Natural killer cell (primary cell): ENCODE measurements around the gene LRRC70. TPM values are rescaled to one million over a fixed set of nuclear protein-coding genes. Genes with fewer than 3 reads are reported as not detected.
A peak's percentile ranks its signal among the peaks of the same experiment; 100 is the strongest.

ENCODE experiments used
- ATAC-seq, 3 donors: fragments of 150-1000 bp in 2 of 3; fragments of 200-7000 bp in 1 of 3; cut with Tn5 transposase; 1 replicate in 1 of 3; 2 replicates in 2 of 3; pipeline ENCODE4 v1.10.0; 2021; ENCODE audit warnings: mild to moderate bottlenecking in 2 of 3, moderate library complexity in 2 of 3
- DNase-seq, 2 donors: peaks; one replicate each; pipeline versions ENCODE4 v3.0.0 to v3.0.0-alpha.2; 2013 to 2021; ENCODE audit warnings: mixed read lengths in 1 of 2
- H3K27ac ChIP-seq: one replicate; pipeline ENCODE4 v1.5.1; 2013; ENCODE audit warnings: mild to moderate bottlenecking, low read length
- H3K27me3 ChIP-seq: one replicate; pipeline ENCODE4 v1.6.1; 2013; ENCODE audit warnings: low read length; ENCODE audit not compliant: control insufficient read depth, insufficient read depth
- H3K36me3 ChIP-seq: one replicate; pipeline ENCODE4 v1.6.1; 2013; ENCODE audit warnings: low read length; ENCODE audit not compliant: control insufficient read depth, insufficient read depth
- H3K4me1 ChIP-seq: one replicate; pipeline ENCODE4 v1.6.1; 2013; ENCODE audit warnings: low read length; ENCODE audit not compliant: control insufficient read depth, insufficient read depth
- H3K4me3 ChIP-seq: one replicate; pipeline ENCODE4 v1.5.1; 2013; ENCODE audit warnings: low read length
- H3K9me3 ChIP-seq: one replicate; pipeline ENCODE4 v1.6.1; 2013; ENCODE audit warnings: low read length; ENCODE audit not compliant: control insufficient read depth, insufficient read depth
- H3K27ac Mint-ChIP-seq, 2 donors: one replicate each; pipeline ENCODE4 v1.8.0; 2022; ENCODE audit warnings: mild to moderate bottlenecking in 2 of 2, mixed read lengths in 2 of 2, moderate library complexity in 1 of 2
- H3K27me3 Mint-ChIP-seq, 2 donors: one replicate each; pipeline ENCODE4 v1.8.0; 2022; ENCODE audit warnings: low read depth in 2 of 2, mixed read lengths in 2 of 2
- H3K36me3 Mint-ChIP-seq: one replicate; pipeline ENCODE4 v1.8.0; 2022; ENCODE audit warnings: mixed read lengths
- H3K4me1 Mint-ChIP-seq, 2 donors: one replicate each; pipeline ENCODE4 v1.8.0; 2022; ENCODE audit warnings: mixed read lengths in 2 of 2
- H3K4me3 Mint-ChIP-seq: one replicate; pipeline ENCODE4 v1.8.0; 2022; ENCODE audit warnings: mild to moderate bottlenecking, moderate library complexity, mixed read lengths
- H3K9me3 Mint-ChIP-seq, 2 donors: one replicate each; pipeline ENCODE4 v1.8.0; 2022; ENCODE audit warnings: mixed read lengths in 2 of 2
- WGBS: methylation state at CpG from one replicate; pipeline ENCODE4 v1.1.7; 2013; ENCODE audit warnings: missing lambda C conversion rate; ENCODE audit not compliant: insufficient coverage; 5-methylcytosine and 5-hydroxymethylcytosine counted together
- intact Hi-C: fragments of 100-400 bp; cut with micrococcal nuclease; formaldehyde crosslinking; loops from one replicate; pipeline ENCODE4 v1.14.2; 2022
- total RNA-seq, 4 donors: library from RNA; stranded (reverse); fragments of 120-200 nt in 1 of 4; gene quantifications; one replicate each; pipeline versions ENCODE4 v1.2.3 to v1.2.4, GENCODE V29; 2013 to 2022
- TF ChIP-seq, protein P1 (sequence below): fragments of 200-600 bp; IDR thresholded peaks from one replicate; pipeline ENCODE4 v1.8.0; 2022; ENCODE audit warnings: antibody characterized with exemption

Gene LRRC70
- total RNA-seq, 3 donors from 2014 or later (not counting 1 experiment from before 2014, with no cell fraction given) = 17.6 to 29.5 (median 21.2) TPM

DNA sequence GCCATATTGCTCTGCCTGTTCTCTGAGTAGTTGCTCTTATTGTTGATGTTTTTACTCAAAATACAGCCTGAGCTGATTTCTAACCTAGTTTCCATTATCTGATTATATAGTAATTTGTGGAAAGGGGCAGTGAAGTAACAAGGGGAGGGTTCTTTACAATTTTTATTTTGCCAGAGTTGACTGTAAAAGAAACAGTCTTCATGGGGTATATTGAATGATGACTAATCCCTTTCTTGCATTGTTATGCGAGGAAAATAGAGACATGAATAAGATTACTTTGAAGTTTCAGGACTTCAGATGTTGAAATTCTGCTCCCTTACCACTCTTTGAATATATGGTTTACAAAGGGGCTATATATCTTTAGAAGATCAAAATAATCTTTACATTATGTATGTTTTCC is 9.1 kb upstream of the LRRC70 start:
- Histone ChIP-seq H3K27me3 (no peaks in the 10 kb centered on the region), H3K27ac (no peak overlapping the region), H3K9me3 (peaks cover 13% of the 10 kb centered on the region), H3K36me3 (no peaks in the 10 kb centered on the region), H3K4me3 (no peak overlapping the region), H3K4me1 (peaks cover 5% of the 10 kb centered on the region)
- H3K36me3 Mint-ChIP-seq = peaks cover 26% of the 10 kb centered on the region
- WGBS = no CpG with 5 or more reads among the region's 1 CpG
- intact Hi-C loops = no loop called here
- H3K4me3 Mint-ChIP-seq = no peak overlapping the region
- peaks cover 14 to 16% of the 10 kb centered on the region in 2 donors for H3K4me1 Mint-ChIP-seq
- H3K9me3 Mint-ChIP-seq = peaks cover 3 to 5% of the 10 kb centered on the region in 2 donors
- H3K27me3 Mint-ChIP-seq = no peaks in the 10 kb centered on the region
- H3K27ac Mint-ChIP-seq = no peak overlapping the region
- DNase-seq = no peak
- TF ChIP-seq, protein P1, sequence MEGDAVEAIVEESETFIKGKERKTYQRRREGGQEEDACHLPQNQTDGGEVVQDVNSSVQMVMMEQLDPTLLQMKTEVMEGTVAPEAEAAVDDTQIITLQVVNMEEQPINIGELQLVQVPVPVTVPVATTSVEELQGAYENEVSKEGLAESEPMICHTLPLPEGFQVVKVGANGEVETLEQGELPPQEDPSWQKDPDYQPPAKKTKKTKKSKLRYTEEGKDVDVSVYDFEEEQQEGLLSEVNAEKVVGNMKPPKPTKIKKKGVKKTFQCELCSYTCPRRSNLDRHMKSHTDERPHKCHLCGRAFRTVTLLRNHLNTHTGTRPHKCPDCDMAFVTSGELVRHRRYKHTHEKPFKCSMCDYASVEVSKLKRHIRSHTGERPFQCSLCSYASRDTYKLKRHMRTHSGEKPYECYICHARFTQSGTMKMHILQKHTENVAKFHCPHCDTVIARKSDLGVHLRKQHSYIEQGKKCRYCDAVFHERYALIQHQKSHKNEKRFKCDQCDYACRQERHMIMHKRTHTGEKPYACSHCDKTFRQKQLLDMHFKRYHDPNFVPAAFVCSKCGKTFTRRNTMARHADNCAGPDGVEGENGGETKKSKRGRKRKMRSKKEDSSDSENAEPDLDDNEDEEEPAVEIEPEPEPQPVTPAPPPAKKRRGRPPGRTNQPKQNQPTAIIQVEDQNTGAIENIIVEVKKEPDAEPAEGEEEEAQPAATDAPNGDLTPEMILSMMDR = no peak
- ATAC-seq = no peak

DNA sequence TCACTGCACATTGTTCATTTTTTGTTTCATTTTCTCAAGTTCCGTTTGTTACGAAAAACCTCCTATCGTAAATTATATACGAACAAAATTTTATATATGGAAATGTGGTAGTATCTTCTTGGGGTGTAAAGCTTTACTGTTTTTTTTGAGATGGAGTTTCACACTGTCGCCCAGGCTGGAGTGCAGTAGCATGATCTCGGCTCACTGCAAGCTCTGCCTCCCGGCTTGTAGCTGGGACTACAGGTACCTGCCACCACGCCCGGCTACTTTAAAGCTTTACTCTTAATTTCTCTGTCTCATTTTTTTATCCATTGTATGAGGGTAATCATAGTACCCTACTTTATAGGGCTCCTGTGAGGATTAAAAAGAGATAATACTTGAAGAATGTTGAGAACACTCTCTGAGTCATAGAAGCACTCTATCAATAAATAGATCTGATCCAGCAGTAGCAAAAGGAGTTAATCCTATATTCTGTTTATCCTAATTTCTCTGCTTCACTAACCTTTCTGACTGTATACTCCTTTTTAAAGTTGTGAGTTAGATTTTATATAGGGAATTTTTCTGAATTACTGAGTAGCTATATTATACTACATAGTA is 5.6 kb upstream of the LRRC70 start:
- Mint-ChIP-seq H3K4me1 (peaks cover 21 to 30% of the 10 kb centered on the region in 2 donors), H3K27ac (peak overlapping the region; percentile 35 to 76), H3K9me3 (peaks cover 0 to 2% of the 10 kb centered on the region in 2 donors), H3K27me3 (no peaks in the 10 kb centered on the region), H3K4me3 (peak overlapping the region; percentile 77), H3K36me3 (peaks cover 14% of the 10 kb centered on the region)
- Histone ChIP-seq H3K36me3 (no peaks in the 10 kb centered on the region), H3K9me3 (peaks cover 5% of the 10 kb centered on the region), H3K4me3 (peak overlapping the region; percentile 7), H3K4me1 (peaks cover 5% of the 10 kb centered on the region), H3K27ac (no peak overlapping the region), H3K27me3 (no peaks in the 10 kb centered on the region)
- intact Hi-C loops = no loop called here
- TF ChIP-seq, protein P1 = no peak
- peak; percentile 32 to 70 (median 57) for ATAC-seq
- DNase-seq = no peak
- WGBS = 55% methylated on average over 3 of the region's 9 CpGs

DNA sequence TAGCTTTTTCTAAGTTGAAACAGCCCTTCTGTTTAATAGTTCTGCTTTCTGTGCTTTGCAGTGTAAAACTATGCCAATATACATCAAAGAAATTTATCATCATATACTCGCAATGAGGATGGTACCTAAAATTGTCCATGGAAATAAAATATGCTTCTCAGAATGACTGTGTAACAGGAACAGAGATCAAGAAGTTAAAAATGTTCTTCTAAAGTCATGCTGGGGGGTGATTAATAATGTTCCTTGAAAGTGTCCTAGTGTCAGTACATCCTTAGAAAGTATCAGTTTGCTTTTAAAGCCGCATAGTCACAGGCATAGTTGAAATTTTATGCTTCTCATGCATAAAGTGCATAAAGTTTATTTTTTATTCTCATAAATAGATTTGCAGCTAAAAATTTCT is 4.0 kb upstream of the LRRC70 start:
- TF ChIP-seq, protein P1 = no peak
- Histone ChIP-seq H3K36me3 (no peaks in the 10 kb centered on the region), H3K4me3 (no peak overlapping the region), H3K27ac (no peak overlapping the region), H3K27me3 (no peaks in the 10 kb centered on the region), H3K9me3 (no peaks in the 10 kb centered on the region), H3K4me1 (peaks cover 5% of the 10 kb centered on the region)
- no peak overlapping the region for H3K4me3 Mint-ChIP-seq
- H3K36me3 Mint-ChIP-seq = no peaks in the 10 kb centered on the region
- H3K27me3 Mint-ChIP-seq = no peaks in the 10 kb centered on the region
- intact Hi-C loops = no loop called here
- H3K27ac Mint-ChIP-seq = peak overlapping the region; percentile 35 to 76
- peaks cover 27 to 36% of the 10 kb centered on the region in 2 donors for H3K4me1 Mint-ChIP-seq
- WGBS = 58% methylated on average over 2 of the region's 2 CpGs
- ATAC-seq = no peak
- H3K9me3 Mint-ChIP-seq = no peaks in the 10 kb centered on the region
- no peak for DNase-seq

- DNase-seq (no peak), ATAC-seq (no peak)
- Mint-ChIP-seq H3K4me3 (no peak overlapping the region), H3K27me3 (no peaks in the 10 kb centered on the region), H3K36me3 (no peaks in the 10 kb centered on the region), H3K27ac (peak overlapping the region; percentile 35 to 76), H3K4me1 (peaks cover 27 to 36% of the 10 kb centered on the region in 2 donors), H3K9me3 (no peaks in the 10 kb centered on the region)
- TF ChIP-seq, protein P1 = no peak
- Histone ChIP-seq H3K4me1 (peaks cover 5% of the 10 kb centered on the region), H3K27ac (no peak overlapping the region), H3K4me3 (no peak overlapping the region), H3K27me3 (no peaks in the 10 kb centered on the region), H3K9me3 (no peaks in the 10 kb centered on the region), H3K36me3 (no peaks in the 10 kb centered on the region)
- intact Hi-C loops = loop anchor here (5.0 kb wide), 1 partner anchor 268 kb away; the partner anchor contains the start of gene KIF2A
- WGBS = 69% methylated on average over 1 of the region's 2 CpGs
Observed at GRCh38 chr5:62575066-62575465, 3.6 kb upstream of the LRRC70 start.
